DMS 273 (cell line): ENCODE measurements around the gene CR1L.
"Not testable (repeated sequence)": the region's sequence is repeated elsewhere in the genome, so short reads cannot be mapped to it uniquely, and the experiment has no call there.

ENCODE experiments used
- DNase-seq: peaks from one replicate; lab custom pipeline; 2025; ENCODE audit not compliant: unreplicated experiment; lab: John Stamatoyannopoulos, UW

CR1L gene

DNA sequence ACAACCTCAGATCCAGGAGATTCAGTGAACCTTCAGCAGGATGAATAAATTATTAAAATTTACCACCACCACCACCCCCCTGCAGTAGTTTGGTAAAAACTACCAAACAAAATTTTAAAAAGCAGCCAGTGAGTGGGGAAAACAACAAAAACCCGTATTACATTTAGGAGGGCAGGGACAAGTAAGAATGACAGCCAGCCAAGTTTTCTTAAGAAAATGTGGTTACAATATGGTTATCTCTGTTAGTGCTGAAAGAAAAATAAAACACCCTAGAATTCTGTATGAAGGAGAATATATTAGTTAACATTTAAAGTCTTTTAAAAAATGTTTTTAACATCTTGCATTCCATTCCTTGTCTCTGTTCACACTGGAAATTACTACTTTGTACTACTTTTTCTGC lies 121.6 kb downstream of the CR1L start:
- no peak for DNase-seq

DNA sequence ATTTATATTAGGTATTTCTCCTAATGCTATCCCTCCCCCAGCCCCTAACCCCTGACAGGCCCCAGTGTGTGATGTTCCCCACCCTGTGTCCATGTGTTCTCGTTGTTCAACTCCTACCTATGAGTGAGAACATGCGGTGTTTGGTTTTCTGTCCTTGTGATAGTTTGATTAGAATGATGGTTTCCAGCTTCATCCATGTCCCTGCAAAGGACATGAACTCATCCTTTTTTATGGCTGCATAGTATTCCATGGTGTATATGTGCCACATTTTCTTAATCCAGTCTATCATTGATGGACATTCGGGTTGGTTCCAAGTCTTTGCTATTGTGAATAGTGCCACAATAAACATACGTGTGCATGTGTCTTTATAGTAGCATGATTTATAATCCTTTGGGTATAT lies 125.6 kb downstream of the CR1L start:
- not testable (repeated sequence) for DNase-seq
